Glomerular visceral epithelial cell (primary cell): Measurements from ENCODE around the gene UBE2B.
"Not testable (repeated sequence)": the region's sequence is repeated elsewhere in the genome, so short reads cannot be mapped to it uniquely, and the experiment has no call there.

Experiments
- DNase-seq: peaks from one replicate; pipeline ENCODE4 v3.0.0-alpha.2; 2016; ENCODE audit errors: extremely low spot score

Gene UBE2B

DNA sequence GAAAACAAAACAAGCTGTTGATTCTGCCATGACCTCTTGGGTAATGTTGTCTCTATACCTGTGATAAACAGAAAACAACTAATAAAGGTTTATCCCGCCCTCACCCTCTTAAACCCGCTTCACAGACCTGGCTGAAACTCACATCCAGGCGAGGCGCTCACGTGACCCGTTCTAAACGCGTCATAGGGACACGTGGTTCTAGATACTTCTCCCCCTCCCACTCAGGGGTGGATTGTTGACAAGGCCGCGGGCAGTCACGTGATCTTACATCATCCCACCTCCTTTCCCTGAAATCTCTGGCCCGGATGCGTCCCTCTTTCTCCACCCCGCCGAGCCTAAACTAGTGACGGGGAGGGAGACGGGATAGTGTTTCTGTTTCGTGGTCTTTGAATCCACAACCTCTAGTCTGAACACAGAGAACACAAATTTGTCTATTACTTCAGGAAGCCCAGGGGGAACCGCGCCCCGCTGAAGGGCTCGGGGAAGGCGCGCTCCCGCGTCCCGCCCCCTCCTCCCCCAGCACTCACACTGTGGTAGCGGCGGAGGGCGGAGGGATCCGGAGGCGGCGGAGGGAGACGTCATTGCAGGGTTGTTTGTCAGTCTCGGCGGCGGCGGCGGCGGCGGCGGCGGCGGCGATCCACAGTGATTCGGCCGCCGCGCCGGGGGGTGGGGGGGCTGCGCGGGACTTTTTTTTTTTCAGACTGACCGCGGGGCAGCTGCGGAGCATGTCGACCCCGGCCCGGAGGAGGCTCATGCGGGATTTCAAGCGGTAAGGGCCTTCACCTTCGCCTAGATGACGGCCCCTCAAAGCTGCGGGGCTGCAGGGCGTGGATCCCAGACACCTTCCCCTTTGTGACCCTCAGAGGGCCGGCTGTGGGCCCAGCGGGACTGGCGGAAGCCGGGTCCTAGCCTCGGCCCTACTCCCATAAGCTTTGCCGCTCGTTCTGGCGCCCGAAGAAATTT, at the start of gene UBE2B:
TSS of gene UBE2B (plus strand) at position 699 of the 963 bp plus-strand sequence. CDS start at position 726, 27 bp downstream.
- DNase-seq = peak; percentile 99

DNA sequence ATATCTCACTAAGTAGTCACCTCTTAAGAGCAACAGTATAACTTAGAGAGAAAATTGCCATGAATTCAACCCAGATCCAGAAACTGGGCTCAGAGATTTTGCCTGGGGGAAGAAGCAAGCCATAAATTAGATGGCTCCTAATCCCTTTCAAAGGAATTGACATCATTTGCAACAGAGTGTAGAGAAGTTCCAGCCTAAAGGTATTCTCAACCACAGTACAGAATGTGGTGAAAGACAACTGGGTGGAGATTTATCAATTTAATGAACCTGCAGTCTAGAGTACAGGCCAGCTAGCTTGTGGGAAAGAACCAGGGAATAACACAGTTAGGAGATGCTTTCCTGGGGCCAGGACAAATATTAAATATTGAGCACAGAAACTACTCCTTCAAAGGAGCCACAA, 44.0 kb upstream of the UBE2B start:
- no peak for DNase-seq

DNA sequence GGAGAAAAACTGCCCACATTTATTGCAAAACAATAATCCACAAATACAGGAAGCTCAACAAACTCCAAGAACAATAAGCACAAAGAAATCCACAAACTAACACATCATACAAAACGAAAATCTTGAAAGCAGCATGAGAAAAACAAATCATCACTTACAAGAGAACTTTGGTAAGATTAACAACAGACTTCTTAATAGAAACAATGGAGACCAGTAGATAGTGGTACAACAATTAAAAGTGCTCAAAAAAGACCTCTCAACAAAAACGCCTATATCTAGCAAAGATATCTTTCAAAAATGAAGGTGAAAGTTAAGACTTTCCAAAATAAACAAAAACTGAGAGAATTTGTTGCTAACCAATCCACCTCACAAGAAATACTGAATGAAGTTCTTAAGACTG, 42.8 kb upstream of the UBE2B start:
- DNase-seq = no peak

DNA sequence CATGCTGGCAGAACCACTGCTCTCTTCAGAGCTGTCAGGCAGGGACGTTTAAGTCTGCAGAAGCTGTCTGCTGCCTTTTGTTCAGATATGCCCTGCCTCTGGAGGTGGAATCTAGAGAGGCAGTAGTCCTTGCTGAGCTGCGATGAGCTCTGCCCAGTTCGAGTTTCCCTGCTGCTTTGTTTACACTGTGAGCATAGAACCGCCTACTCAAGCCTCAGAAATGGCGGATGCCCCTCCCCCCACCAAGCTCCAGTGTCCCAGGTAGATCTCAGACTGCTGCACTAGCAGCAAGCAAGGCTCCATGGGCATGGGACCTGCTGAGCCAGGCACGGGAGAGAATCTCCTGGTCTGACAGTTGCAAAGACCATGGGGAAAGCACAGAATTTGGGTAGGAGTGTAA, 34.5 kb upstream of the UBE2B start:
- not testable (repeated sequence) for DNase-seq

DNA sequence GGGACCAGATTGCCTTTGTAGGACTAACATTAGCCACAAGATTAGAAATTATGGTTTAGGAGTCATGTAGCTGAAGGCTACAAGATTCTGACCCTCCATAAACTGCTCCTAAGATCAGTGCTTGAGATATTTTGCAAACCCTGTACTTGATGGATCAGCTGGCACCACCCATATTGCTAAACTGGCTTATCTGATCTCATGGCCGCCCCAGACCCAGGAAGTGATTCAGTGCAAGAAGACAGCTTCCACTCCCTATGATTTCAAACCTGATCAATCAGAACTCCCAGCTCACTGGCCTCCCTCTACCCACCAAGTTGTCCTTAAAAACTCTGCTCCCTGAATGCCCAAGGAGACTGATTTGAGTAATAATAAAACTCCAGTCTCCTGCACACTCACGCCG, 27.9 kb upstream of the UBE2B start:
- DNase-seq = not testable (repeated sequence)

DNA sequence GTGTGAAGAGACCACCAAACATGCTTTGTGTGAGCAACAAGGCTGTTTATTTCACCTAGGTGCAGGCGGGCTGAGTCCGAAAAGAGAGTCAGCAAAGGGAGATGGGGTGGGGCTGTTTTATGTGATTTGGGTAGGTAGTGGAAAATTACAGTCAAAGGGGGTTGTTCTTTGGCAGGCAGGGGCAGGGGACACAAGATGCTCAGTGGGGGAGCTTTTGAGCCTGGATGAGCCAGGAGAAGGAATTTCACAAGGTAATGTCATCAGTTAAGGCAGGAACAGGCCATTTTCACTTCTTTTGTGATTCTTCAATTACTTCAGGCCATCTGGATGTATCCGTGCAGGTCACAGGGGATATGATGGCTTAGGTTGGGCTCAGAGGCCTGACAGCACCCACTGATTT, 25.9 kb upstream of the UBE2B start:
- not testable (repeated sequence) for DNase-seq

DNA sequence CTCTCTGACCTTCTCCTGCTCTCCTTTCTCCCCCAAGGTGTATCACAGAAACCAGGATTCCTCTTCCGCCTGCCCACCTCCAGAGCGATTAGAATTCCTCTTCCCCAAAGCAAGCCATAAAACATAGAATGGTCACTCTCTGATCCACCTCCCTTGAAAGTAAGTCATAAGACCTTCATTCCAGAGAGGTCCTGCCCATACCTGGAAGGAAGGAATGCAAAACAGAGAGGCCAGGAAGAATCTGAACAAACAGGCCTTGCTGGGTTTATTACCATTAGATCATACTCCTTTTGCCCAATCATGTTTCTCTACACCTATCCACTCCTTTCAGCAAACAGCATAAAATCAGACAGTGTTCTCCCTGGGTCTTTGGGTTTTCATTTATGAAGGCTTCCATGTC, 25.4 kb upstream of the UBE2B start:
- no peak for DNase-seq

DNA sequence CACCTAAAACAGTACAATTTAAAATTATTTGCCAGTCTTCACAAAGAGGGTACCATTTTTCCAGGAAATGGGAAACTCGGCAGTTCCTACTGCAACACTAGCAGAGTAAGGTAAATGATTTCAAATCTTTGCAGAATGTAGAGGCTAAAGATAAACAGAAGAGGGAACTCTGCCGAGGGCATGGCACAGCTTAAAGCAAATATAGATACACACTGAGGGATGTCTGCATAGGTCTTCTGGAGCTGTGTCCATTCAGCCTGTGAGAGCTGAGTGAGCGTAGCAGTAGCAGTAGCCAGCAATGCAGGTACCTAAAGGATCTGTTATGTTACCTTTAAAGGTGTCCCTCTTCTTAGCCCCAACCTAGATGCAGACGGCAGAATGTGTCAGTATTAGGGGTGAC, 21.9 kb upstream of the UBE2B start:
- no peak for DNase-seq

DNA sequence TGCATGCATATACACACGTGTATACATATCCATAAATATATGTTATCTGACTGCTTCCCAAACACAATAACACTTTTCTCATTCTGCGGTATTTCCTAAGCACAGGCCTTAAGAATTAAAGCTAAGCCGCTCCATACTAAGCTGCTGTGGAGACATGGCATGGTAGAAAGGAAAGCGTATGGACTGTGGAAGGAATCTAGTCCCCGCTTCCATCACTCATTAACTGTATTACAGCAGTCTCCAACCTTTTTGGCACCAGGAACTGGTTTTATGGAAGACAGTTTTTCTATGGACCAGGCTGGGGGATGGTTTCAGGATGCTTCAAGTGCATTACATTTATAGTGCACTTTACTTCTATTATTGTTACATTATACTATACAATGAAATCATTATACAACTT, 15.7 kb upstream of the UBE2B start:
- no peak for DNase-seq

DNA sequence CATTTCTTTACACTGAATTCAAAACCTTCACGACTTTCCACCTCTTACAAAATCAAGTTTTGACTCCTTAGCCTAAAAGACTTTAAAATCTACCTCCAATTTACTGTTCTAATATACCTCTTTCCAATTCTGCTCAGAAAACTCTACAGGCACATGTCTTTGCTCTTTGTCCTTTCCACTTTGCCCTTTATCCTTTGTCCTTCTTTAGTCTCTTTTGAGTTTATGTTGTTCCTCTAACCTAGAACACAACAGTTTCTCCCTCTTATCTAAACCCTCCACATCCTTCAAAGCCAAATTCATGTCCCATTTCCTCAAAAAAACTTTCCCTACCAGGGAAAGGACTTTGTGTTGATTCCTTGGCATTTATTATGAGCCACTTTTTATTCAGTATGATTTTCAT, 5.8 kb upstream of the UBE2B start:
- no peak for DNase-seq

DNA sequence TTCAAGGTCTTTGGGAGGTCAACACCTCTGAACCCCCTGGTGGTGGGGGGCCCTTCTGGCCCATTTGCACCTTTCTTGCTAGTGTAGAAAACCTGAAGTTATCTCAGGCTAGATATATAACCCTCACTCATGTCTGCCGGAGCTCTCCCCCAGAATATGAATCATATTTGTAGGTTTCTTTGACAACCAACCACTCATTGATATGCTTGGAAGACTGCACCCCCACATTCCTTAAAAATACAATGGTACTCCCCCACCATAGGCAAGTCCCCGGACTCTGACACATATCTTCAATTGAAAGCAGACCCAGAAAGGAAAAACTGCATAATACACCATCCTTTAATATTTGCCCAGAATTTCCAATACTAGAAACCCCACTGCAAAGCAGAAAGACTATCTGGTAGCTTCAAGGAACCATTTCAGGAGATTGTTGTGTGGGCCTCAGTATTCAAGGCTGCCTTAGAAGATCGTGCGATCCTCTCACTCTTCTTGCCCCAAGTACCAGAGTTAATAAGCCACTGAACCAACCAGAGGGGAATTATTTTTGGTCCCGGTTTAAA, 978 bp upstream of the UBE2B start:
- DNase-seq = peak; percentile 15

DNA sequence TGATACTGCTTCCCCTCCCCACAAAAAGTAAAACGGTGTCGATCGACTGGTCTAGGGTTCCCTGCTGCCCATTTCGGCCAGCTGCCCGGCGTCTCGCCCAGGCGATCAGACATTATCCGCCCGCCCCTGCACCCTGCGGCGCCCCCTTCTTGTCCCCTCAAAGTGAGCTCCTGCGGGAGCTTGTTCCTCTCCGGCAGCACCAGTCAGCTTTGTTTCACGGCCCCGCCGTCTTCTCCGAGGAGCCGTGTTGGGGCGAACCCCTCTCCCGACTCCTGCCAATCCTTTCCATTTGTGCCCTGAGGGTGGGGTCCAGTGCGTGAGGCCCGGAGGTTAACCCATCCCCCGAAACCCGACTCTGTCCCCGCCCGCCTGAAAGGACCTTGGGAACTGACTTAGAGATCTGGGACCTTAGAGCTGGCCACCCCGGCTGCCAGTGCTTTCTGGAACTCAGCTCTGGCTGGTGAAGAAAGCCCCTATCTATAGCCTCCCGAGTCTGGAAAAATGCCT, 518 bp downstream of the UBE2B start:
- peak; percentile 63 for DNase-seq

DNA sequence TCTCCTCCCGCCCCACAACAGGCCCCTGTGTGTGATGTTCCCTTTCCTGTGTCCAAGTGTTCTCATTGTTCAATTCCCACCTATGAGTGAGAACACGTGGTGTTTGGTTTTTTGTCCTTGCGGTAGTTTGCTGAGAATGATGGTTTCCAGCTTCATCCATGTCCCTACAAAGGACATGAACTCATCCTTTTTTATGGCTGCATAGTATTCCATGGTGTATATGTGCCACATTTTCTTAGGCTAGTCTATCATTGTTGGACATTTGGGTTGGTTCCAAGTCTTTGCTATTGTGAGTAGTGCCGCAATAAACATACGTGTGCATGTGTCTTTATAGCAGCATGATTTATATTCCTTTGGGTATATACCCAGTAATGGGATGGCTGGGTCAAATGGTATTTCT, 2.3 kb downstream of the UBE2B start:
- not testable (repeated sequence) for DNase-seq

DNA sequence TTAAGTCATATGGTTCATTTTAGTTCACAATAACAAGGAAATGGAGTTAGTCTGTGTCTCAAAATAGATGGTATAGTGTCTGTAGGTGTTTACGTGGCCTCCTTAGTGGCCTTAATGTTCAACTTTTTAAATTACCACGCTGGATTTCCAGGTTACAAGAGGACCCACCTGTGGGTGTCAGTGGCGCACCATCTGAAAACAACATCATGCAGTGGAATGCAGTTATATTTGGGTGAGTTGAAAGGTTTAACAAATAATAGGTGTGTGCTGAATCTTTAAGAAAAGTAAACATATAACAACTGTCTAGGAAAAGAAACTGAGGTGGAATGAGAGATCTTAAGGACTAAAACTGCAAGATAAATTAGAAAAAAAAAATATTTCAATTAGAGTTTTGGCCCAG, 2.9 kb downstream of the UBE2B start:
- no peak for DNase-seq

DNA sequence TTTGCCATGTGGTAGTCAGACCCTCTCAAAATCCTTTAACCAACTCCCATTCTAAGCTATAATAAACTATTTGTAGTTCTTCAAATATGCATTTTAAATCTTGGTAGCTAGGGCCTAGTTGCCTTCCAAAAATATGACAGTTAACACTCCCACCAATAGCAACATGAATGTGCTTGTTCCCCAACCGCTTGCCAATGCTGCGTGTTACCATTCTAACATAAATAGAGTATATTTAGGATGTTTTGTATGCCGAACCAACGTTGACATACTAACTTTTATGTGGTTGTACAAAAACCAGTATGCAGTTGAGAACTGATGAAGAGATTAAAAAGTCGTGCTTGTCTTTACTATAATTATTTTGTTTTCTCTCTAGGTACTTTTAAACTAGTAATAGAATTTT, 9.0 kb downstream of the UBE2B start:
- no peak for DNase-seq

DNA sequence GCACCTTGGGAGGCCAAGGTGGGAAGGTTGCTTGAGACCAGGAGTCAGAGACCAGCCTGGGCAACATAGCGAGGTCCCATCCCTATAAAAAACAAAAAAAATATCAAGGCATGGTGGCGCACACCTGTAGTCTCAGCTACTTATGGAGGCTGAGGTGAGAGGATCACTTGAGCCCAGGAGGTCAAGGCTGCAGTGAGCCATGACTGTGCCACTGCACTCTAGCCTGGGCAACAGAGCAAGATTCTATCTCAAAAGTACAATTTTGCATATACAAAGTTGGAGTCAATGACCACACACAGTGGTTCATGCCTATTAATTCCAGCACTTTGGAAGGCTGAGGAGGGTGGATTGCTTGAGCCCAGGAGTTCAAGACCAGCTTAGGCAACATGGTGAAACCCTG, 10.8 kb downstream of the UBE2B start:
- DNase-seq = not testable (repeated sequence)

DNA sequence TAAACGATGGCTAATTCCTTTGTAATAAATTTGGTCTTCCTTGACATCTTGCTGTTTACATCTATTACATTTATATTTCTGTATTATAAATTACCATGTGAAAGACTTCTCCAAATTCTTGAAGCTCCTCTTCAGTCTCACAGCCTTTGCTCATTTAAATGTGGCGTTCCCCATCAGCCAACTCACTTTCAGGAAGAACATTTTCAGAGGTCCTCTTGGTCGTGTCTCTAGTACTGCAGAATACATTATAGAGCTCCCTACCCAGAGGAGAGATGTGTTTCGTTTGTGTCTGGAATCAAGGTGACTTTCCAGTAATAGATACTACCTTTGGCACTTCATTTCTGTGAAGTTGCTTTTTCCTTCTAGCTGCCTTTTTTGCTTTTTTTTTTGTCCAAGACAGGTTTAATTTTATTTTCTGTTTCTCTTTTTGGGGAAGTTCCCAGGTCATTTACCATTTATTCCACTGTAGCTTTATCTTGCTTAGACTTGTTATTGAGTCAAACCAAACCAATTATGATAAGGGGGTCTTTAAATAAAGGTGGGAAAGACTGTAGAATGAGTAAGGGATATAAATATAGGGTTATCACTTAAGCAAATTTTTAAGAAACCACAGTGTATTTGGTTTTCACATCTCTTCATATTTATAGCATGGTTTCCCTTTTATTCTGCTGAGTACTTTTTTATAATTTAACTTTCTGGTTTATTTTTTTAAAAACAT, 12.8 kb downstream of the UBE2B start:
- DNase-seq = no peak

DNA sequence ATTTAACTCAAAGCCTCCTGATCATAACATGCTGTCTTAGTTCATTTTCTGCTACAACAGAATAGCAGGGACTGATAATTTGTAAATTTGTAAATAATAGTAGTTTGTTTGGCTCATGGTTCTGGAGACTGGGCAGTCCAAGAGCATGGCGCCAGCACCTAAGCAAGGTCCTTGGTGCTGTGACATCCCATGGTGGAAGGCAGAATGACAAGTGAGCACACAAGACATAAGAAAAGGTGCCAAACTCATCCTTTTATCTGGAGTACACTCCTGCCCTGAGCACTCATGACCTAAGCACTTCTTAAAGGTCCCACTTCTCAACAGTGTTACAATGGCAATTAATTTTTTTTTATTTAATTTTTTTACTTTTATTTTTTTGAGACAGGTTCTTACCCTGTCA, 16.1 kb downstream of the UBE2B start:
- DNase-seq = no peak

DNA sequence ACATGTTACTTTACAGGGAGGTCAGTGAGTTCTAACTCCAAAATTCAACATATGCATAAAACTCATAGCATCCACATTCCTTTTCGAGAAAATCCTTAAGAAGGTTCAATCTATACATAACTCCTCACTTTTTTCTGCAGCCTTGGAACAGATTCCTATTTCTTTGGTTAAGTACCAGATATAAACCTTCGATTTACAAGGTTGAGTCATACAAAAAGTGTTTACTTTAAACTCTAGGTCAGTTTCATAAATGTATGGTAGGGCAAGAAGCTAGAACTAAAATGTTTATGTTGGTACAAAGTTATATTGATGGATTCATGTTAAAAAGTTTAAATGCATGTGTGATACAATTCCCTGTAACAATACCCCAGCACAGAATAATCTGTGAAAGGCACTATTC, 20.9 kb downstream of the UBE2B start:
- no peak for DNase-seq

DNA sequence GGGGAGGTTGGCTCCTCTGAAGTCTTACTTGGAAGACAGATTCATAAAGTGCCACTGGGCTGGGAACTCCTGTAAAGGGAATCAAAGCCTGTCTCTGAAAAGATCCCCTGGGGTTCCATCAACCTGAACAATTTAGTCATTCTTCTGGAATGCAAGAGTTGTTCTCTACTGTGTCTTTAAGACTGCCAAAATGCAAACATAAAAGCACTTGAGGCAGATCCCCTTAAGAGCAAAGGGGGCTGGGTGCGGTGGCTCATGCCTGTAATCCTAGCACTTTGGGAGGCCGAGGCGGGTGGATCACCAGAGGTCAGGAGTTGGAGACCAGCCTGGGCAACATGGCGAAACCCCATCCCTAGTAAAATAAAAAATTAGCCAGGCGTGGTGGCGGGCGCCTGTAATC, 23.6 kb downstream of the UBE2B start:
- DNase-seq = peak; percentile 24

DNA sequence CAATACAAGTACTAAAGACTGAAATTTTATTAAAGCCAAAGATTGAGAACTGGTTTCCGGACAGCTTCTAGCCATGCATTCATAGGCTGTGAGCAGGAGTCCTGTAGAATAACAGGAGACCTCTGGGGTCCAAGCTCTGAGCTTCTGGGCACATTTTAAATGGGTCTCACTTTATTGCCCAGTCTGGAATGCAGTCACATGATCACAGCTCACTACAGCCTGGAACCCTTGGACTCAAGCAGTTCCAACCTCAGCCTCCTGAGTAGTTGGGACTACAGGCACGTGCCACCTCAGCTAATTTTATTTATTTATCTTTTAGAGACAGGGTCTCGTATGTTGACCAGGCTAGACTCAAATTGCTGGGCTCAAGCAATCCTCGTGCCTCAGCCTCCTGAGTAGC, 24.9 kb downstream of the UBE2B start:
- DNase-seq = no peak

DNA sequence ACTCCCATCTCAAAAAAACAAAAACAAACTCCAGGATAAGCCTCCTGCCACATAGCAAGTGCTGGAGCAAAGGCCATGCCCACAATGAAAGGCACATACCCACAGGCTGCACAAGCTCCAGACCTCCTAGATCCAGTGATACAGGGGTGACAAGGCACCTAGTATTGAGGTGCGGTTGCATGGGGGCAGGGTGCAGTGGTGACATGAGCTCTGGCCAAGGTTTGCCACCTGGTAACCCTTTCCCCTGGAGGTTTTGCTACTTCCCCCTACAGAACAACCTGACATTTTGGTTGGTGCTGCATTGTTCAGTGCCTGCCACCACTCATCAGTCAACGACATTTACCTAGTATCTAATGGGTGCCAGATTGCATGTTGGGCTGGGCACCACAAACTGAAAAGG, 25.8 kb downstream of the UBE2B start:
- DNase-seq = no peak
